GM18511 (cell line): ENCODE data around the gene SCFD2.

ENCODE experiments used
- ATAC-seq: cut with Tn5 transposase; IDR thresholded peaks from one replicate; pipeline ENCODE4 v1.9.1; 2021; ENCODE audit warnings: mild to moderate bottlenecking, moderate library complexity; ENCODE audit not compliant: unreplicated experiment

SCFD2 gene

GRCh38 chr4:52868133-52868532, 497.7 kb downstream of the SCFD2 start:
- ATAC-seq = no peak

DNA sequence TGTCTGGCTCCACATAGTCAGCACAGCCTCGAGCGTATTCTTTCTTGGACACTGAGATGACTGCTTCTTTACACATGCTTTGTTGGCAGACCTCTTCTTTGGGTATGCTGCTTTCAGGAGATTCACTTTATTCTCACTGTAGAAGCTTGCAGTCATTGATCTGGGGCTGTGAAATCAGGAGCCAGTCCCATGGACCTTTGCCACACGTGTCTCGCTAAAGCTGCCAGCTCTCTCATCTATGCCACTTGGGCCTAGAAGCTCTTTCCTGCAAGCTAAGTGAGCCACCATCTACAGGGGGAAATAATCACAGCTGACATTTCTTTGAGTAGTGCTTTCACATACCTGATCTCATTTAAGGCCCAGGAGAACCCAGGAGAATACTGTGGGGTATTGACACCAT, 498.7 kb downstream of the SCFD2 start:
- no peak for ATAC-seq

DNA sequence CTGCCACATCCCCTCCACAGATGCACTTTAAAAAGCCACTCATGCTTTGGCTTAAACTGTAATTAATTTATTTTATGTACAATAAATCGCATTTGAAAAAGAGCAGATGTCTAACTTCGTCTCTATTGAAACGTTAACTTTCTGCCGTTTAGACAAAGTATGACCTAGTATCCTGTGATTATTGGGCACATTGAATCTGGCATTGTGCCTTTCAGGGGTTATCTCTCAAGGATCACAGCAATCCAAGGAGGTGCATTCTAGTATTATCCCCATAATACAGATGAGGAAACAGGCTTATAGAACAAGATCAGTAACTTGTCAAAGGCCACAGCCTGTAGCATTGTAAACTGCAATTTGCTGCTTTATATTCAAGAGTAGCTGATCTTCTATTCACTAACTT, 499.1 kb downstream of the SCFD2 start:
- ATAC-seq = no peak

- ATAC-seq = no peak
Measured at GRCh38 chr4:52865300-52865699, 500.6 kb downstream of the SCFD2 start.

- ATAC-seq = no peak
Measured at GRCh38 chr4:52864793-52865192, 501.1 kb downstream of the SCFD2 start.

- ATAC-seq = no peak
Measured at GRCh38 chr4:52863324-52863723, 502.5 kb downstream of the SCFD2 start.

- ATAC-seq = no peak
Measured at GRCh38 chr4:52862639-52863161, 503.2 kb downstream of the SCFD2 start.

- ATAC-seq = peak; percentile 99
Measured at GRCh38 chr4:52861879-52862616, 503.8 kb downstream of the SCFD2 start, which contains the start of gene RASL11B. TSS of gene RASL11B (plus strand) at chr4:52862317. CDS start at chr4:52862508, 191 bp downstream.

- no peak for ATAC-seq
Measured at GRCh38 chr4:52861171-52861823, 504.6 kb downstream of the SCFD2 start.

GRCh38 chr4:52860361-52860760, 505.5 kb downstream of the SCFD2 start:
- no peak for ATAC-seq

DNA sequence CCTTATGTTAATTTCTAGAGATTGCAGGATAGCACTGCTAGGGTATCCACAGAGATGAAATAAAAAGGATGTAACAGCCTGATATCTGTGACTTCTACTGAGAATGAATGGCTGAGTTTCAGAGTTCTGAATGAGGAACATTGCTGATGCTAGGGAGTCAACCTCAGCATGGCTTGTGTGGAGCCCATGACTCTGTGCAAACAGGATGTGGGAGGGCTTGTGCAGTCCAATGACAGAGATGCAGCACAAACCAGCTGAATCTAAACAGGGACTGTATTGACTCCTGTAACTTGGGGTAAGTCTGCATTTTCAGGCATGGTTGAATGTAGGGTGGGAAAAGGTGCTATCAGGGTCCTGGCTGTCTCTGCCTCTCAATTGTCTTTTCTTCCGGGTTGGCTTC, 509.1 kb downstream of the SCFD2 start:
- ATAC-seq = no peak

- ATAC-seq = no peak
Measured at GRCh38 chr4:52853351-52853750, 512.5 kb downstream of the SCFD2 start.

- ATAC-seq = no peak
Measured at GRCh38 chr4:52852711-52853110, 513.1 kb downstream of the SCFD2 start.

GRCh38 chr4:52852041-52852440, 513.8 kb downstream of the SCFD2 start:
- ATAC-seq = no peak

DNA sequence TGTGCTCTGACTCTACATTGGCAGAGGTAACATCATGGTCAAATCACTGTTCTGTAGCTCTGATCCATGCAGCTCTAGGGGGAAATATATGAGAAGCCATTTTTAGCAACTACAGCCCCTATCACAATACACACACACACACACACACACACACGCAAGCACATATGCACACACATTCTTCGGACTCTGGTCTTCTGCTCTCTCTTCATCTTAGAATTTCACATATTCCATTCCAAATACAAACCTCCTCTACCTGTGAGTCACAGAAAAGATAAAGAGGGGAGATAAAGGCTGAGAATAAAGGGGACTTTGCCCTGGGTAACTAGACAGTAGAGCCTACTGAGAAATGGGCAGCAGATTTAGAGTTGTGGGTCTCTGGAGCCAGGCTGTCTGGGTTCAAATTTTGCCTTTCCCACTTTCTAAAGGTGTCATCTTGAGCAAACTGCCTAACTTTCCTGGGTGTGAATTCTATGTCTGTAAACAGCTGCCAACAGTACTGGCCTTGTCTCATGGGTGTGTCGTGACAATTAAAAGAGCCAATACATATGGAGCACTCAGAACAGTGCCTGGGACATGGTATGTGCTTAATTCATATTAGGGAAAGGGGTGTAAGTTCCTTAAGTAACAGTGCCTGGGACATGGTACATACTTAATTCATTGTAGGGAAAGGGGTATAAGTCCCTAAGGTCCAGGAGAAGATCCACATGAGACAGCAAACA, 515.3 kb downstream of the SCFD2 start:
- ATAC-seq = no peak

GRCh38 chr4:52848254-52848653, 517.6 kb downstream of the SCFD2 start:
- ATAC-seq = no peak

DNA sequence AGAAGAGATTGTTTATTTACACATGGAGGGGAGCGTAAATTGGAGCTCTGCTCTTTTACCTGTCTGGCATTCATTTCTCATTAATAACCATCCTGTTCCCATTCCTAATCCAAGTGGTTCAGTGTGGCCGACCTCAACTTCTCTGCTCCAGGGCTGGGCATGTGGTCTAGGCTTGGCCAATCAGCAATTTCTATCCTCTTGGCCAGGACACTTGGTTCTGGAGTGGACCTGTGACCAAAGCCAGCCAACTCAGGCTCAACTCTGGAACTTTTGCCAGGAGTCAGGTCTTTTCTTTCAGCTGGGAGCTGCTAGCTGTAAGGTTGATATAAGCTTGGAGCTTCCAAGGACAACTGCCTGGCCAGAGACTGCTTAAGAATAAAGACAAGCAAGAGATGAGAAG, 519.4 kb downstream of the SCFD2 start:
- ATAC-seq = no peak

- no peak for ATAC-seq
Measured at GRCh38 chr4:52844596-52844995, 521.3 kb downstream of the SCFD2 start.

DNA sequence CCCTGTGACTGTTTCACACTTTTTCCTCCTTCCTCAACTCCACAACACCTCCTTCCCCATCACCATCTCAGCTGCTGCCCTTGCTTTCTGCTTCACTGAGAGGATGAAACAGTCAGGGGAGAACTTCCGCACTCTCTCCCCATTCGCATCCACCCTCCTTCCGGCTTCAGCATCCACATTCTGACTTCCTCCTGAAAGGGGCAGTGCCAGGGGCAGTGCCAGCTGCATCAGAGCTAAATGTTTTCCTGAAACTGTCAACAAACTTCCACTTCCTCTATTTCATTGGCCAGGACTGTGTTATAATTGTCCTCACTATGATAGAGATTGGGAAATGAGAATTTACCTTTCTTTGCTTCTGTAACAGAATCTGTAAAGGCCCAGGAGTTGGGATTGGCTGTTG, 521.9 kb downstream of the SCFD2 start:
- no peak for ATAC-seq

DNA sequence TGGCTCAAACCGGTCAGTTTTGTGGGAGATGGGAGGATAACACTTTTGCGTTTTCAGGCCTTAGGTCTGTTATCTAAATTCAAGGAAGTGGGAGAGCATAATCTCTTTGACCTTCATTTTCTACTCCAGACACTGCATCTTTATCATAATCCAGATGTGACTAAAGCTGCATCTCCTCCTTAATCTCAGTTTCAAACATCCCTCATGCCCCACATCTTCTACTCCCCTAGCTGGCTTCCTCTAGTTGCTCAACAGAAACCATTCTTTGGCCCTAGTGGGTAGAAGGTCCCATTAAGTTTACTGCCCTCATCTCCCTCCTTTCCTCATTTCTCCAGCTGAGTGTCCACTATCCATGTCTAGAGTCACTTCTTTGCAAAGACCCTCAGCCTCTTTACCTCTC, 522.5 kb downstream of the SCFD2 start:
- no peak for ATAC-seq

- ATAC-seq = no peak
Measured at GRCh38 chr4:52842792-52843191, 523.1 kb downstream of the SCFD2 start.
